ENCODE results near the gene C10orf120.

The C10orf120 gene

DNA sequence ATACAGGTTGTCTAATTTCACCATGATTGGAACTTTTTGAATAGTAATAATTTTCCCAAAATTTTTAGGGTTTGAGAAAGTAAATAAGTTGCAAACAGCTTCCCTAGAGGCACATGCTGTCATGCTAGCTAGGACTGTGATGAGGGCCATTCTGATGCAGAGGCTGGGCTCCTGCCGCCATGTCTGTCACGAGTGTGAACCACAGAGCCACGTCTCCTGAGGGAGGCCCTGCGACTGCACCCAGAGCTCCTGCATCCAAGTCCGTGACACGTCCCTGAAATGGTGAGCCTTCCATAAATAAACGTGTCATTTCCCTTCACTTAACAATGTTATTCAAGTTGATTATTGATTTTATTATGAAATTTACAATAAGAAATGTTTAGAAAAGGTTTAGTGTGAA lies 40.0 kb downstream of the C10orf120 start:
- DNase-seq, result no peak

DNA sequence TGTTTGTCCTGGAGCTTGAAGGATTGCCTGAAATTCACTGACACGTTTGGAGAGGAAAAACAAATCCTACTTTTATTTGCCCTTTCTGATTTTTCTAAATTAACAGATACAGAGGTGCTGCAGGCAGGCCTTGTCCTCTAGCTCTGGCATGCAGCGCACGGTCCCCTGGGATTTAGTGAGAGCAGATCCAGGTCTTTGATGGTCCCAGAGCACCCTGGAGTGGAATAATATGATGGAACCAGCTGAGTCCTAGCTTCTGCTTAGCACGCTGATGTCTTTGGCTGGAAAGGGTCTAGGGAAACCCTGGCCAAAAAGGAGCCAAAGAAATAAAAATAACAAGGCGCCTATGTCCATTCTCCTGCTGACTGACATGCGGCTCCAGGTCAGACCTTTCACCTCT lies 40.5 kb downstream of the C10orf120 start:
- no peak for DNase-seq

DNA sequence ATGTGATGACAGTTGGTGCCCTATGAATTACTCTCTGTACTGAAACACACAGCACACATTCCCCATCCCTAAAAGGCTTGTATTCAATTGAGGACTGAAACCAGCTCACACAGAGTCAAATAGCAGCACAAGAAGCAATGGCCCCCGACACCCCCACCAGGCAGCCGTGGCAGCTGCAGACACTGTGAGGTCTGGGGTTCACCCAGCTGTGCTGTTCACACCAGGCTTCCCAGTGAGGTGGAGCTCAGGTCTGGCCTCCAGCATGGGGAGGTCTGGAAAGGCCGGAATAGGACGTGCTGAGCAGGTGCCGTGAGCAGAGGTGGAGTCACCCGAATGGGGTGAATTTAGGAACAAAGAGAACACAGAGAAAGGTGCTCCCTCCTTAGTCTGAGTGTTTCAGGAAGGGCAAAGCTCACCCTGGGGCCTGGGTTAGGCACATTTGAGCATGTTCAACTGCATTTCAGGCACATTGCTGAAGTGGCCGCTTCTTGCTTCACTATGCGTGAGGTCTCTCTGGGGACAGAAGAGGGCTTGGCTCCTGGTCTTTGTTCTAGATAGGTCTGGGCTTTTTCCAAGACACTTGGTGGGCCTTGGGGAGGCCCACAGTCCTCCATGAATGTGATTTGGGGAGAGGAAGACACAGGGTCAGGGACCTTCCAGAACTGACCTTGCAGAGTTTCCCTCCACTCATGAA lies 41.1 kb downstream of the C10orf120 start:
- no peak for DNase-seq

DNA sequence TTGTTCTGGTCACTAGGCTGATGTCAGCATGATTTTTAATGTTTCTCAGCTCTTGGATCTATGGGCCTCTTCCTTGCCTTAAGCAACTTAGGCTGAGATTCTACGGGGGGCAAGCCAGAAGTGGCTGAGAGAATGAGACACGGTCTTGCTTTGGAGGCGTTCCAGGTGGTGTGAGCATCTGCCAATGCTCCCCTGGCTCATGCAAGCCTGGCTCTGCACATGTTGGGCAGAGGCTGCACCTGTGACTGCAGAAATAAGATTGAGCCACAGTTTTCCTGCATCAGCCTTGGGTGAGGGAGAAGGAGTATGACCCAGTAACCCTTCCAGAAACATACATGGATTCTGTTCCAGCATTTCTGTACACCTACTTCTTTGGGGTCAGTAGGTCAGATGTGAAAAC lies 41.9 kb downstream of the C10orf120 start:
- peak; percentile 7 for DNase-seq

DNA sequence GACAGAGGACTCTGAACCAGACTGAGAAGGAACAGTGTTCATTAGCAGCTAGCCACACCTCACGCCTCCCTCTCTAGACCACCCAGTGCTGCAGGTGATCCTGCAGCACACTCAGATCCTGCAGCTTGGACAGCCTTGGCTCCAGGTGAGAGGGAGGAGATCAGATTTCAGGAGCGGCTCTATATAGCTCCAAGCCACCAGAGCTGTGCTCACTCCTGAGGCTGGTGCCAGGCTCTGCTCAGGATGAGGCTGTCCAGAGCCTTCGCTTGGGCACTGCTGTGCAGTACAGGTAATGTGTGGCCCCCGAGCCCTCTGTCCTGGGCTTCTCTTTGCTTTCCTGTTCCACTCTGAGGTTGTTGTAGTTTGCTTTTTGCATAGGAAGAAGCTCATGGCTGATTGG lies 42.4 kb downstream of the C10orf120 start:
- DNase-seq, result no peak

DNA sequence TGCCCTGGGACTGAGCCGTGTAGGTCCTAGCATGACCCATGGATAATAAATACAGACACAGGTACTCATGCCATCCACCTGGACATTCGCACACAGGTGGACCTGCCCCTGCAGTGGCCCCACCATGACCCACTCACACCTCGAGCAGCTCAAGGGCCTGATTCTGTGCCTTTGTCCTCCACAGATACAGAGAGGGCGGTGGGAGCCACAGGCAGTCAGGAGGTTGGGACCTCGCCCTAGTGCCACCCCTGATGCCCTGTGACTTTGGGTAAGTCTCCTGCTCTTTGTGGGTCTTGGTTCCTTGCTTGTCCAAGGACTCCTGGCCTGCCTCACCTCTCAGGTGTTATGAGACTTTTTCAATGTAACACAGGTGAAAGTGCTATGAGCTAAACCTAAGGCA lies 42.9 kb downstream of the C10orf120 start:
- DNase-seq, result no peak

DNA sequence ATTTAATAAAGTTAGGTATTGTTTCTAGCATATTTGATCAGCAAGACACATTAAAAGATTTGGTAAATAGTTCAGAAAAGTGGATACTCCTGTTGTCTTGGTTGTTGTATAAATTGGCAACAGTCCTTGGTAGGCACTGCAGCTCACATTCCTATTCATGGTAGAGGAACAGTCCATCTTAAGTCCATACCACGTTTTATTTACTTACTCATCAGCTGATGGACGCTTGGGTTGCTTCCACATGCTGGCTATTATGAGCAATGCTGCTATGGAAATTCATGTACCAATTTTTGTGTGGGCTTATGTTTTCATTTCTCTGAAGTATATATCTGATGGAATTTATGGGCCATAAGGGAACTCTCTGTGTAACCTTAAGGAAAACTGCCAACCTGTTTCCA lies 43.3 kb downstream of the C10orf120 start:
- DNase-seq, result no peak

DNA sequence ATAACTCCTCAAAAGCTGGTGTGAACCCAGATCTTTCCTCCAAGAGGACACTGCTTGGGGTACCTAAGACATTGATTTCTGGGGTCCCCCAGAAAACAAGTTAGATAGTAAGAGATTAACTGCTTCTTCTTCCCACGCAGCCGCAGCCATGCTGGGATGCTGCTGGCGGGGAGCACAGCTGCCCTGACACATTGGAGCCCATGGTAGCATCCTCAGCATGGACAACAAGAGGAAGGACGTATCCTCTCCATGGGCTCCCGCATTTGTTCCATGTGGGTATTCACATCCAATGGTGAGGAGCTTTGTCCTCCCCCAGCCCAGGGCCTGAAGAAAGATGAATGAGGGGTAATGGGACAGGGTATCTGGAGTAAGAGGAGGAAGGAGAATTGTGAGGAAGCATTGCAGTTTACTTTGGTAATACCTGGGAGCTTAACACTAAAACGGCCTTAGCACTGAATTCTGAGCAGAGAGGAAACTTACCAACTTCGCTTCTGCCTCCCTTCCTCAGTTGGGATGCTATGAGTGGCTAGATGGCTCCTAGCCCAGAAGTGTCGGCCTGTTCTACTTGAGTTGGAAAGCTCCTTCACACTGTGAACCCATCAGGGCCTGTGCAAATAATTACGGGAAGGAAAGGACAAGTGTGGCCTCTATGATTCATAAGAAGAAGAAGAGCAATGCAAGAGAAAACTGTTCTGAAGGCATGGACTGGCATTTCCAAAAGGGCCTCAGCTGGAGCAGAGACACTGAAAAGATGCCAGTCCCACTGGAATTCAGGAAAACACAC lies 43.9 kb downstream of the C10orf120 start:
- no peak for DNase-seq

DNA sequence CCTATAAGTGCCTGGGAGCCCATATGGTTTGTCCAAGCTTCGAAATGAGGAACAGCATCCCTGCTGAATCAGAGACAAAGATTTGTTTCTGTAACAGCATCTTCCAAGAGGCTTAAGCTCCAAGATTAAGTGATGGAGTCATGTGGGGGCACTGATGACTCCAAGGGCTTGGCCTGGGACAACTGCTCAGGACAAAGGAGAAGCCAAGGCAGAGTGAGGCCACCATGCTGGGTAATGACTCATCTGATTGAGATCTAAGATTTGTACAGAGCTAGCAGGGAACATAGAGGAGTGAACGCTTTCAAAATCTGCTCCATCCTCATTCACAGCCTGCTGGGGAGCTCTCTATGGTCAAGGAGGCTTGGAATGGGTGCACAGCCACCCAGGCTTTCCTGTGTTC lies 49.3 kb downstream of the C10orf120 start:
- DNase-seq, result no peak

DNA sequence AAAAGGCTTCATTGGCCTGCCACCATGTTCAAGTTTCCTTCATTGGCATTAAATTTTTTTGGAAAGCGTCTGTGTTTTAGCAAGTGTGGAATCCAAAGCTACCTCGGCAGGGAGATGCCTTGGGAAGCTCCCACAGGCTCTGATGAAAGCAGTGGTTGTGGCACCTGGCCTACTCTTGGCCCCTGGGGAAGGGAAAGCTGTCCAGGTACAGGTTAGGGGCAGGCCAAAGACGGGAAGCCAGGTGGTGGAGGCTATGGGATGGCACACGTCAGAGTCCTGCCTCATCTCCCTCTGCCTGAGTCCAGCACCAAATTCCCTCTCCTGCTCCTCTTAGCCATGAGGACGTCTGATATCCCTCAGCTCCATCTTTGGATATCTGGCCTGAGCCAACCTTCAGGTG lies 49.7 kb downstream of the C10orf120 start:
- no peak for DNase-seq

DNA sequence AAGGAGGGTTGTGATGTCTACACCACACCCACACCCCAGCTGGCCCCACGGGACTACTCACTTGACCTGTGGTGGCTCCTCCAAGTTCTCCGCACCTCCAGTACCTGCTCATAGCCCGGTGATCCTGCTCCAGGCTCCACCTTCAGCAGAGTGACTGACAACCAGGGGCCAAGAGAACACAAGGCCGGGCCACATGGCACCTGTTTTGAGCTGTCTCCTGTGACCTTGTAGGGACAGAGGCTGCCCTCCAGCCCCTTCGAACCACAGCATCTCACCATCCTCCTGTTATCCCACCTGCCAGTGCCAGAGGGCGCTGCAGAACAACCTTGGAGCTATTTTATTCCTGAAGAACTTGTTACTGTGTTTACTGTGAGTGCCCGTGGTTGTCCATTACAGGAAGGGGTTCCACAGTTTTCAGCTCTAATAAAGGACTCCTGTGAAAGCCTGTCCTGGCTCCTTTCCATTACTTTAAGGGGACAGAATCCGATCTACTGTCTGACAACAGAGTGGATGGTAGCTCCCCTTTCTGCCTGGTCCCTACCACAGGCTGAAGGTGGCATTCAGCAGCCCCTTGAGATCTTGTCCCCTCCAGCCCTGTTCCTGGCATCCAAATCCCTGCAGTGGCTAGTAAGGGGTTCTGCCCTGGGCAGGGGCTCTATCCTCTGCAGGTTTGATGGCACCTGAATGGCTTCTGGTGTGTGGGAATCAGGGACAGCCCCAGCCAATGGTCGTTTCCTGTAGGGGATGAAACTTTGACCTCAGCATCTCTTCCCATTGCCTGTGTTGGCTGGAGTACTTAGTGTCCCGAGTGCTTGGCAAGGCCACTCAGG lies 50.8 kb downstream of the C10orf120 start:
- DNase-seq, result no peak
